ENCODE data around the gene ART5. TPM values are rescaled to one million over a fixed set of nuclear protein-coding genes. Genes with fewer than 3 reads are reported as not detected.
A peak's percentile ranks its signal among the peaks of the same experiment; 100 is the strongest.

Gene ART5
- total and polyA plus RNA-seq, 7 donors: 0.65 to 4.4 (median 2.4) TPM

DNA sequence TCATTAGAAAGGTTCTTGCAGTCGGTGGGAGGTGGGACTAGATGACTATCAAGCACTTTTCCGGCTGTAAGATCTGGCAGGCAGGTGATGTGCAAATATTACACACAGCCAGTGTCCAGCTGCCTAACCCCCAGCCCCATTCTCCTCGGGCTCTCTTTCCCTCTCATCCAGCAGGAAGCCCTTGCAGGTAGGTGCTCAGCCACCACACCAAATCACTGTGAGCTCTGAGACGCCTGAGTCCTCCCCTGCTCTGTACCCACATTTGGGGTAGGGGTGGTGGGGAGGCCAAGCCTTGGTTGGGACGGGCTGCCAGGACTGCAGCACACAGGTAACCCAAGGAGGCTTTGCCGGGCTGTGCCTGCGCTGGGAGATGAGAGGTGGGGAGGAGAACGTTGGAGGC, 601 bp downstream of the ART5 start:
- peak overlapping the region; percentile 99 for H3K27ac ChIP-seq
- no peaks in the 10 kb centered on the region for H3K27me3 ChIP-seq (ENCODE audit: insufficient read depth in 3 of 3, low read length in 2 of 3)
- peaks cover 28% of the 10 kb centered on the region for H3K4me1 ChIP-seq
- ATAC-seq: no peak
- 43 to 51% (median 49%) methylated on average over 8 of the region's 8 CpGs for WGBS, 3 donors
- no peaks in the 10 kb centered on the region for H3K9me3 ChIP-seq
- peak in 1 of 2 donors; percentile 49 for DNase-seq
- no peaks in the 10 kb centered on the region for H3K36me3 ChIP-seq (ENCODE audit: insufficient read depth in 1 of 2, low read depth in 1 of 2)
- no peak overlapping the region for H3K4me3 ChIP-seq
- intact Hi-C loops (cut with DNase I): loop anchor here in 1 of 2 donors (5.0 kb wide), 1 partner anchor 599 kb away; no protein-coding TSS in a partner anchor
- TF ChIP-seq, protein P1, sequence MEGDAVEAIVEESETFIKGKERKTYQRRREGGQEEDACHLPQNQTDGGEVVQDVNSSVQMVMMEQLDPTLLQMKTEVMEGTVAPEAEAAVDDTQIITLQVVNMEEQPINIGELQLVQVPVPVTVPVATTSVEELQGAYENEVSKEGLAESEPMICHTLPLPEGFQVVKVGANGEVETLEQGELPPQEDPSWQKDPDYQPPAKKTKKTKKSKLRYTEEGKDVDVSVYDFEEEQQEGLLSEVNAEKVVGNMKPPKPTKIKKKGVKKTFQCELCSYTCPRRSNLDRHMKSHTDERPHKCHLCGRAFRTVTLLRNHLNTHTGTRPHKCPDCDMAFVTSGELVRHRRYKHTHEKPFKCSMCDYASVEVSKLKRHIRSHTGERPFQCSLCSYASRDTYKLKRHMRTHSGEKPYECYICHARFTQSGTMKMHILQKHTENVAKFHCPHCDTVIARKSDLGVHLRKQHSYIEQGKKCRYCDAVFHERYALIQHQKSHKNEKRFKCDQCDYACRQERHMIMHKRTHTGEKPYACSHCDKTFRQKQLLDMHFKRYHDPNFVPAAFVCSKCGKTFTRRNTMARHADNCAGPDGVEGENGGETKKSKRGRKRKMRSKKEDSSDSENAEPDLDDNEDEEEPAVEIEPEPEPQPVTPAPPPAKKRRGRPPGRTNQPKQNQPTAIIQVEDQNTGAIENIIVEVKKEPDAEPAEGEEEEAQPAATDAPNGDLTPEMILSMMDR (IDR thresholded peaks at IDR 0.05): no peak

DNA sequence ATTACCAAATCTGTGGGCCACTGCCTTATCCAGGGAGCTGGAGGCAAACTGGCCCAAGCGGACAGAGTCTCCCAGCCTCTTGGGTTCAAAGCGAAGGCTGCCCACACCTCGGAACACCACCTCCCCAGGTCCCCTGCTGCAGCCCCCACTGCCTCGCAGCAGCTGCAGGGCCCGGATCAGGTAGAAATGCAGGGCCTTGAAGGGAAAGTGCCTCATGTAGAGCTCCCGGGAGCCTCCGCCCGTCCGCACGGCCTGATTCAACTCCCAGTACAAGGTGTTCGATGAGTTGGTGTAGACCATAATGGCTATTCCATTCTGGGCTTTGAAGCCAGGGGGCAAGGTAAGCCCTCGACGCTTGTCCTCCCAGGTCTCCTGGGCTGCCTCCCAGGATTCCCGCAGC, 2.0 kb downstream of the ART5 start:
- H3K27me3 ChIP-seq (ENCODE audit: insufficient read depth in 3 of 3, low read length in 2 of 3): no peaks in the 10 kb centered on the region
- ATAC-seq: no peak
- H3K36me3 ChIP-seq (ENCODE audit: insufficient read depth in 1 of 2, low read depth in 1 of 2): no peaks in the 10 kb centered on the region
- TF ChIP-seq, protein P1 (IDR thresholded peaks at IDR 0.05): no peak
- H3K4me1 ChIP-seq: peaks cover 18% of the 10 kb centered on the region
- peak in 1 of 2 donors; percentile 15 for DNase-seq
- H3K9me3 ChIP-seq: no peaks in the 10 kb centered on the region
- 89 to 93% (median 90%) methylated on average over 14 of the region's 14 CpGs for WGBS, 3 donors
- no peak overlapping the region for H3K4me3 ChIP-seq
- no peak overlapping the region for H3K27ac ChIP-seq
- intact Hi-C loops (cut with DNase I): loop anchor here in 1 of 2 donors (5.0 kb wide), 1 partner anchor 598 kb away; no protein-coding TSS in a partner anchor

- no peak overlapping the region for H3K27ac ChIP-seq
- H3K36me3 ChIP-seq (ENCODE audit: insufficient read depth in 1 of 2, low read depth in 1 of 2): no peaks in the 10 kb centered on the region
- H3K27me3 ChIP-seq (ENCODE audit: insufficient read depth in 3 of 3, low read length in 2 of 3): no peaks in the 10 kb centered on the region
- H3K4me3 ChIP-seq: no peak overlapping the region
- intact Hi-C loops (cut with DNase I): no loop called here
- TF ChIP-seq, protein P1 (IDR thresholded peaks at IDR 0.05): no peak
- ATAC-seq (no peak), DNase-seq (no peak)
- 84 to 89% (median 85%) methylated on average over 5 of the region's 5 CpGs for WGBS, 3 donors
- peaks cover 13% of the 10 kb centered on the region for H3K4me1 ChIP-seq
- no peaks in the 10 kb centered on the region for H3K9me3 ChIP-seq
Observed at GRCh38 chr11:3638513-3638912, 3.3 kb downstream of the ART5 start.

- no peak overlapping the region for H3K4me3 ChIP-seq
- DNase-seq: peak in 1 of 2 donors; percentile 19
- peaks cover under 1% of the 10 kb centered on the region for H3K4me1 ChIP-seq
- no peak for ATAC-seq
- TF ChIP-seq, protein P1 (IDR thresholded peaks at IDR 0.05): no peak
- H3K27me3 ChIP-seq (ENCODE audit: insufficient read depth in 3 of 3, low read length in 2 of 3): no peaks in the 10 kb centered on the region
- intact Hi-C loops (cut with DNase I): no loop called here
- 71 to 85% (median 83%) methylated on average over 13 of the region's 13 CpGs for WGBS, 3 donors
- no peaks in the 10 kb centered on the region for H3K36me3 ChIP-seq (ENCODE audit: insufficient read depth in 1 of 2, low read depth in 1 of 2)
- H3K9me3 ChIP-seq: no peaks in the 10 kb centered on the region
- H3K27ac ChIP-seq: no peak overlapping the region
Observed at GRCh38 chr11:3637201-3637600, 4.6 kb downstream of the ART5 start.

Data from psoas muscle (tissue), 8 donors.